Right atrium auricular region (tissue), 2 donors: ENCODE results near the gene GABRG3. TPM values are rescaled to one million over a fixed set of nuclear protein-coding genes. Genes with fewer than 3 reads are reported as not detected.

Source experiments
- DNase-seq: peaks from one replicate; pipeline ENCODE4 v3.0.0-alpha.2; 2019; ENCODE audit warnings: low spot score
- H3K27ac ChIP-seq, 2 donors: fragments of 200-600 bp; sonication (generic); 1 replicate in 1 of 2; 2 replicates in 1 of 2; pipeline ENCODE4 v1.5.1; 2016 to 2019
- H3K27me3 ChIP-seq, 2 donors: fragments of 200-600 bp; sonication (generic); one replicate each; pipeline versions ENCODE4 v1.5.1 to v1.6.0; 2017 to 2019
- H3K36me3 ChIP-seq: fragments of 200-600 bp; sonication (generic); one replicate; pipeline ENCODE4 v1.5.1; 2016
- H3K4me1 ChIP-seq, 2 donors: fragments of 200-600 bp; sonication (generic); one replicate each; pipeline versions ENCODE4 v1.5.1 to v1.6.0; 2017 to 2019
- H3K4me3 ChIP-seq, 2 donors: fragments of 200-600 bp; sonication (generic); 1 replicate in 1 of 2; 2 replicates in 1 of 2; pipeline ENCODE4 v1.5.1; 2017 to 2019; ENCODE audit warnings: mild to moderate bottlenecking in 1 of 2, moderate library complexity in 1 of 2
- H3K9me3 ChIP-seq, 2 donors: fragments of 200-600 bp; sonication (generic); one replicate each; pipeline ENCODE4 v1.5.1; 2019
- CTCF ChIP-seq, 2 donors: fragments of 200-600 bp; sonication (generic); IDR thresholded peaks; one replicate each; pipeline ENCODE4 v1.5.1; 2019; ENCODE audit warnings: antibody characterized with exemption in 2 of 2
- total RNA-seq, 2 donors: library from RNA; depleted of rRNA; stranded (reverse); fragments of >200 nt; gene quantifications; one replicate each; pipeline ENCODE4 v1.1.0, GENCODE V29; 2016

Gene GABRG3
- total RNA-seq, 2 donors from 2014 or later: not detected

DNA sequence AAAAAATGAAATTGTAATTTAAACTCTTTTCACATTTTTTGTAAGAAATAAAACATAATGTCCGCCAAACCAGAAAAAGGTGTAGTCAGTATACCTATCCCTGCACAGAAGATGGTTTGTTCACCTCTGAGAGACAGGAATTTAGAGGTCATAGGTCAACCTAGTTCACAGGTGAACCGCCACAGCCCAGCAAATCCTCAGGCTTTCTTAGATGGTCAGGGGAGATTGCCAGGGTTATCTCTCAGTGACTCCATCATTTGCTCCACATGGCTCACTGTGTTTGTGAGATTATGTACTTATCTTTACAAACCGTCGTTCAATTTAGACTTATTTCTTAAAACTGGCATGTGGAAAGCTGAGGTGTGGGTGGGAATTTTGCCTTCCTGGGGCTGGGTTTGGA is 264.2 kb downstream of the GABRG3 start:
- no peaks in the 10 kb centered on the region for H3K27me3 ChIP-seq
- H3K27ac ChIP-seq: no peak overlapping the region
- H3K36me3 ChIP-seq: no peaks in the 10 kb centered on the region
- DNase-seq: no peak
- TF ChIP-seq CTCF (IDR thresholded peaks at IDR 0.05): no peak
- H3K4me1 ChIP-seq: no peaks in the 10 kb centered on the region
- no peak overlapping the region for H3K4me3 ChIP-seq
- no peaks in the 10 kb centered on the region for H3K9me3 ChIP-seq

- no peak for TF ChIP-seq CTCF (IDR thresholded peaks at IDR 0.05)
- Histone ChIP-seq H3K36me3 (no peaks in the 10 kb centered on the region), H3K4me3 (no peak overlapping the region), H3K27ac (no peak overlapping the region), H3K4me1 (no peaks in the 10 kb centered on the region), H3K27me3 (no peaks in the 10 kb centered on the region), H3K9me3 (no peaks in the 10 kb centered on the region)
- no peak for DNase-seq
Observed at GRCh38 chr15:27235681-27236080, 264.7 kb downstream of the GABRG3 start.

DNA sequence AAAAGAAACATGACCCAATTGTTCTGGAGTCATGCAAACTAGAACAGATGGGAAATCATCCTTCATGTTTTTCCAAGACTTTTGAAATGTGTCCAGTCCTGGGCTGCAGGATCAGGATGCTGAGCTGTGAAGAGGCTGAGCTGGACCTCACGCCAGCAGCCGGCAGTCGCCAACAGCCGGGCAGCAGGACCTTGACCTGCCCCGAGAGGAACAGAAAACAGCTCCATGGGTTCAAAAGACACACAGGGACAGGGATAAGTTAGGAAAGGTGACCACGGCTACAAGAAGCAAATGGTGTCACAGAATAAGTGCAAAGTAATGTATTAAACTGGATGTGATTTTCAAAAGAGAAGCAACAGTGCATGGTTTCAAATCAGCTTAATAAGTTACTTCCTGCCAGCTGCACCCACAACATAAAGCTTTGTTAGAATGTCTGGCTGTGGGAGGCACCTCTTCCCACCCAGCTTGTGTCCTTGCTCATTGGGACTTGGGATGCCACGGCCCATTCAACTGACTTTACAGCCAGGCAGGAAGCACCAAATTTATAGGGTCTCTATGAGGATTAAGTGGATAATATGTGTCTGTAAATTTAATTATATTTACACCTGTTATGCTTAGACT is 266.4 kb downstream of the GABRG3 start:
- Histone ChIP-seq H3K4me3 (no peak overlapping the region), H3K4me1 (no peaks in the 10 kb centered on the region), H3K27ac (no peak overlapping the region), H3K36me3 (no peaks in the 10 kb centered on the region), H3K27me3 (no peaks in the 10 kb centered on the region), H3K9me3 (no peaks in the 10 kb centered on the region)
- DNase-seq: no peak
- no peak for TF ChIP-seq CTCF (IDR thresholded peaks at IDR 0.05)

DNA sequence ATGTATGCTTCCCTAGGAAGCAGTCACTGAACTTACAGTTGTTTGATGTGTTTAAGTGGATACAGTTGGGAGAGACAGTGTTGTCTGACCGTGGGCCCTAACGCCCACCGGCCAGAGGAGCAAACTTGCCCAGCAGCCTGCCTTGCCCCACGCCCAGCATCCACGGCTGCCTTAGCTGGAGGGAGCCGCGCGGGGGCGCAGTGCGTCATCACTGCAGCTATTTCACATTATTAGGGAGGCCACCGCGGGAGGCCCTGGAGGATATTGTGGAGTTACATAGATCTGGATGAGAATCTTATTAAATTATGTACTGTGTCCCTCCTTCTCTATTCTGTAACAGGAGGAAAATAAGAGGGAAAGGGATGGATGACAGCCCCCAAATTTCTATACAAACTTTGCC is 267.2 kb downstream of the GABRG3 start:
- Histone ChIP-seq H3K27ac (no peak overlapping the region), H3K9me3 (no peaks in the 10 kb centered on the region), H3K4me3 (no peak overlapping the region), H3K36me3 (no peaks in the 10 kb centered on the region), H3K27me3 (no peaks in the 10 kb centered on the region), H3K4me1 (no peaks in the 10 kb centered on the region)
- DNase-seq: no peak
- no peak for TF ChIP-seq CTCF (IDR thresholded peaks at IDR 0.05)

DNA sequence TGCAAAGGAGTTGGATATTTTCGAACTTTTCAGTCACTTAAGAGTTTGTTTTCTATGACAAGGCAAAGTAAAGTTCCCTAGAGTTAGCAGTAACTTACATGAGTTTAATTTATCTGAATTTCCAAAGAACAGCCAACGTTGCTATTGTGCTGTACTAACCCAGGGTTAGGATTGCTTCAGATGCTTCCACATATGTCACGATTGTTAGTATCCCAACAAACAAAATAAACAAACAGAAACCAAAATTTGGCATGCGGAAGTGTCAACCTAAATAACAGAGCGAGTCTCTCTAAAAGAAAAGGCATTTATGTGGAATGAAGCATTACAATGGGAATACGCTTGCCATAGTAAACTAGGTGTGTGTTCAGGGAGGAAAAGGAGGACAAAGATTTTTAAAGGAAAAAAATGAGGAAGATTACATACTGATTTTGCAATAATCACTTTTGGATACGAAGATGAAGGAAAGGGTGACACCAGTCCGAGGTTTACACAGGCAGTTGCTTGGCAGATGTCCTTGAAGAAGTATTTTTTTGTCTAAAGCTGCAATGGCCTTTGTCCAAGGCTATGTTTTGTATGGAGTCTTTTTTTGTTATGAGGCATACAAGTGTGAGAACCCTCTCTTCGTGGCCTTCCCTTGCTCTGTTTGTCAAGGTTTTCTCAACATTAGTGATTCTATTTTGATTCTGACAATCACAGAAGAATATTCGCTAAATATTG is 267.9 kb downstream of the GABRG3 start:
- no peak for TF ChIP-seq CTCF (IDR thresholded peaks at IDR 0.05)
- Histone ChIP-seq H3K27me3 (no peaks in the 10 kb centered on the region), H3K4me1 (no peaks in the 10 kb centered on the region), H3K9me3 (no peaks in the 10 kb centered on the region), H3K4me3 (no peak overlapping the region), H3K27ac (no peak overlapping the region), H3K36me3 (no peaks in the 10 kb centered on the region)
- no peak for DNase-seq
